Fibroblast of villous mesenchyme (primary cell): ENCODE results near the gene ANKLE1. TPM values are rescaled to one million over a fixed set of nuclear protein-coding genes. Genes with fewer than 3 reads are reported as not detected.

Source experiments
- DNase-seq: peaks from one replicate; pipeline ENCODE4 v3.0.0-alpha.2; 2010; ENCODE audit warnings: low read depth
- H3K4me3 ChIP-seq: 2 replicates; pipeline ENCODE4 v1.5.1; 2011; ENCODE audit warnings: low read depth, mild to moderate bottlenecking, low read length
- CTCF ChIP-seq: IDR thresholded peaks from 2 replicates; pipeline ENCODE4 v1.5.1; 2012; ENCODE audit warnings: low read depth, mild to moderate bottlenecking, low read length; ENCODE audit not compliant: insufficient read depth
- total RNA-seq: library from RNA; depleted of rRNA; stranded (reverse); fragments of >200 nt; gene quantifications from 2 replicates; pipeline ENCODE4 v1.2.3, GENCODE V29; 2012

Gene ANKLE1
- total RNA-seq, 1 donor: 0.86 TPM

- peak; percentile 63 for DNase-seq
- no peak overlapping the region for H3K4me3 ChIP-seq
- TF ChIP-seq CTCF: no peak
These were observed 51.2 kb downstream of the ANKLE1 start for GRCh38 chr19:17332677-17333581.

GRCh38 chr19:17333611-17334413, 52.1 kb downstream of the ANKLE1 start:
- TF ChIP-seq CTCF: no peak
- H3K4me3 ChIP-seq: peak overlapping the region; percentile 73
- DNase-seq: peak; percentile 68

- TF ChIP-seq CTCF: no peak
- H3K4me3 ChIP-seq: peak within 1 kb of the TSS; percentile 73
- DNase-seq: peak; percentile 98
These were observed 53.0 kb downstream of the ANKLE1 start, which contains the start of gene ANO8 for GRCh38 chr19:17334414-17335409. ANO8 (minus strand) TSS chr19:17334855; CDS start chr19:17334670, 185 bp downstream.

GRCh38 chr19:17335575-17335974, 53.9 kb downstream of the ANKLE1 start:
- no peak overlapping the region for H3K4me3 ChIP-seq
- TF ChIP-seq CTCF: no peak
- no peak for DNase-seq

Other genes with a start within 250 kb of the ANKLE1 start
- 3.5 TPM in 2 replicates for gene HAUS8, start 206.4 kb upstream of the ANKLE1 start, total RNA-seq
- 99.3 and 118 TPM in 2 replicates for gene MYO9B, start 206.1 kb upstream of the ANKLE1 start, total RNA-seq
- 18.1 and 23.8 TPM in 2 replicates for gene USE1, start 66.5 kb upstream of the ANKLE1 start, total RNA-seq
- gene OCEL1, start 55.7 kb upstream of the ANKLE1 start, total RNA-seq: 3.9 and 6.1 TPM in 2 replicates
- gene NR2F6, start 36.0 kb upstream of the ANKLE1 start, total RNA-seq: 51.0 and 56.0 TPM in 2 replicates
- not detected in 2 replicates for gene USHBP1, start 17.2 kb upstream of the ANKLE1 start, total RNA-seq
- gene BABAM1, start 14.5 kb upstream of the ANKLE1 start, total RNA-seq: 101 and 124 TPM in 2 replicates
- gene ABHD8, start 21.5 kb downstream of the ANKLE1 start, total RNA-seq: 13.8 and 15.5 TPM in 2 replicates
- gene MRPL34, start 24.0 kb downstream of the ANKLE1 start, total RNA-seq: 29.8 and 32.2 TPM in 2 replicates
- gene DDA1, start 27.7 kb downstream of the ANKLE1 start, total RNA-seq: 14.8 and 16.8 TPM in 2 replicates
- 3.5 and 3.9 TPM in 2 replicates for gene ANO8, start 53.0 kb downstream of the ANKLE1 start, total RNA-seq
- 14.2 and 16.1 TPM in 2 replicates for gene GTPBP3, start 55.7 kb downstream of the ANKLE1 start, total RNA-seq
- not detected in 2 replicates for gene PLVAP, start 95.4 kb downstream of the ANKLE1 start, total RNA-seq
- gene CCDC194, start 112.3 kb downstream of the ANKLE1 start, total RNA-seq: not detected in 2 replicates
- 2.6 and 7.8 TPM in 2 replicates for gene BST2, start 123.7 kb downstream of the ANKLE1 start, total RNA-seq
- gene MVB12A, start 138.1 kb downstream of the ANKLE1 start, total RNA-seq: 32.0 and 47.0 TPM in 2 replicates
- gene TMEM221, start 166.8 kb downstream of the ANKLE1 start, total RNA-seq: not detected in 2 replicates
- not detected in 2 replicates for gene NXNL1, start 179.0 kb downstream of the ANKLE1 start, total RNA-seq
- gene SLC27A1, start 188.6 kb downstream of the ANKLE1 start, total RNA-seq: 10.8 and 15.5 TPM in 2 replicates
- gene PGLS, start 229.7 kb downstream of the ANKLE1 start, total RNA-seq: 41.5 and 75.4 TPM in 2 replicates